Measurements from ENCODE around the gene DUSP28. TPM values are rescaled to one million over a fixed set of nuclear protein-coding genes. Genes with fewer than 3 reads are reported as not detected.

DUSP28 gene
- total and polyA plus RNA-seq, 2 of the 13 experiments (the other 11 are each of a cell fraction or from before 2014, with no cell fraction given), result 5.2 to 8.6 TPM

DNA sequence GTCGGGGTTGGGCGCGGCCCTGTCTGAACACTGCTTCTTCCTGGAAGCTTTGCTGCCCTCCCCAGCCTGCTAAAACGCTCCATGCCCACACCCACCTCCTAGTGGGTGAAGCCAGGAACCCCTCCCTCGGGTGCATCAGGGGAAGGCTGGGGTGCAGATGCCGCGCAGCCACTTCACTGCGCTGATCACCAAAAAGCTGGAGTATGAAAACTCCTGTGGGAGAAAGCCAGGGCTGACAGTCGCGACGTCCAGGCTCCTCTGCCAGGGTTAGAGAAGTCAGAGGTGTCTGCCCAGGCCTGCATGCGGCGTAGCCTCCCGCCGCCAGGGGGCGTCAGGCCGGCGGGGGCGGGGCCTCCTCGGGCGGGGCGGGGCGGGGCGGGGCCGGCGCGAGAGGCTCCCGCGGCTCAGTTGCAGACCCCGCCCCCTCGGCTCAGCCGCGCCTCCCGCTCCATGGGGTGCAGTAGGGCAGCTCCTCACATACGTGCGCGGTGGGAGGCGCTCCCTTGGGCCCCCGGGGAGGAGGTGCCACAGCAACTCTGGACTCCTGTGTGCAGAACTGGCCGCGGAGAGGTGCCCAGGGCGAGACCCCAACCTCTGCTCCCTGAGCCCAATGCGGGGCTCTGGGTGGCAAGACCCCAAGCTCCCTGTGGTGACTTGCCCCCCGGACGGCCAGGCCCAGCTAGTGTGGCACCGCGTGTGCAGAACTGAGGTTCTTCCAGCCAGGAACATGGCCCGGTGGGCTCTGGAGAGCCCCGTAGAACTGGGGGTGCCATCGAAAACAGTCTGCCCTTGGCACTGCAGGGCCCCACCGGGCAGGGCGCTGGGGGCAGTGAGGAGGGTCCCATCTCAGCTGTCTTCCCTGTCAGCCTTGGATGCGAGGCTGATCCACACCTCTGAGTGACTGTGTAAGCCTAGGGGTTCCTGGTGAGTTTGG is 6.3 kb downstream of the DUSP28 start (continued):
- TF ChIP-seq, protein P1, sequence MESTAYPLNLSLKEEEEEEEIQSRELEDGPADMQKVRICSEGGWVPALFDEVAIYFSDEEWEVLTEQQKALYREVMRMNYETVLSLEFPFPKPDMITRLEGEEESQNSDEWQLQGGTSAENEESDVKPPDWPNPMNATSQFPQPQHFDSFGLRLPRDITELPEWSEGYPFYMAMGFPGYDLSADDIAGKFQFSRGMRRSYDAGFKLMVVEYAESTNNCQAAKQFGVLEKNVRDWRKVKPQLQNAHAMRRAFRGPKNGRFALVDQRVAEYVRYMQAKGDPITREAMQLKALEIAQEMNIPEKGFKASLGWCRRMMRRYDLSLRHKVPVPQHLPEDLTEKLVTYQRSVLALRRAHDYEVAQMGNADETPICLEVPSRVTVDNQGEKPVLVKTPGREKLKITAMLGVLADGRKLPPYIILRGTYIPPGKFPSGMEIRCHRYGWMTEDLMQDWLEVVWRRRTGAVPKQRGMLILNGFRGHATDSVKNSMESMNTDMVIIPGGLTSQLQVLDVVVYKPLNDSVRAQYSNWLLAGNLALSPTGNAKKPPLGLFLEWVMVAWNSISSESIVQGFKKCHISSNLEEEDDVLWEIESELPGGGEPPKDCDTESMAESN (CRISPR knock-in tag; conservative IDR thresholded peaks at IDR 0.05), result 0 out of 2 replicates have a peak, but pooled peaks have one; percentile 51
- TF ChIP-seq HOXA5 (CRISPR knock-in tag; IDR thresholded peaks at IDR 0.05) (peak; percentile 60; the same call in 1 of the 2 replicates), ZNF282 (IDR thresholded peaks at IDR 0.05; ENCODE audit: partially characterized antibody) (no peak), ZNF550 (CRISPR knock-in tag; IDR thresholded peaks at IDR 0.05; ENCODE audit: borderline replicate concordance) (no peak), TSC22D2 (CRISPR knock-in tag; IDR thresholded peaks at IDR 0.05; ENCODE audit: borderline replicate concordance) (peak; percentile 70; the same call in 1 of the 2 replicates), ZSCAN29 (CRISPR knock-in tag; conservative IDR thresholded peaks at IDR 0.05) (no peak), HCFC1 (IDR thresholded peaks at IDR 0.05; ENCODE audit: low read depth, low read length) (0 out of 2 replicates have a peak, but pooled peaks have one; percentile 8), ELF4 (CRISPR knock-in tag; IDR thresholded peaks at IDR 0.05; ENCODE audit: borderline replicate concordance) (no peak), MTF2 (CRISPR knock-in tag; IDR thresholded peaks at IDR 0.05; ENCODE audit: borderline replicate concordance) (no peak; the same call in 1 of the 2 replicates), AHR (CRISPR knock-in tag; IDR thresholded peaks at IDR 0.05) (peak; percentile 4), KLF9 (CRISPR knock-in tag; IDR thresholded peaks at IDR 0.05; ENCODE audit: low read depth) (no peak), ZNF446 (CRISPR knock-in tag; IDR thresholded peaks at IDR 0.05) (0 out of 2 replicates have a peak, but pooled peaks have one; percentile 5), DPF2 (CRISPR knock-in tag; IDR thresholded peaks at IDR 0.05; ENCODE audit: borderline replicate concordance, low read depth) (no peak), FIP1L1 (IDR thresholded peaks at IDR 0.05; ENCODE audit: borderline replicate concordance, insufficient read depth, low read depth, low read length) (no peak), GFI1 (CRISPR knock-in tag; IDR thresholded peaks at IDR 0.05; ENCODE audit: borderline replicate concordance) (0 out of 2 replicates have a peak, but pooled peaks have one; percentile 0)
- TF ChIP-seq, protein P2, sequence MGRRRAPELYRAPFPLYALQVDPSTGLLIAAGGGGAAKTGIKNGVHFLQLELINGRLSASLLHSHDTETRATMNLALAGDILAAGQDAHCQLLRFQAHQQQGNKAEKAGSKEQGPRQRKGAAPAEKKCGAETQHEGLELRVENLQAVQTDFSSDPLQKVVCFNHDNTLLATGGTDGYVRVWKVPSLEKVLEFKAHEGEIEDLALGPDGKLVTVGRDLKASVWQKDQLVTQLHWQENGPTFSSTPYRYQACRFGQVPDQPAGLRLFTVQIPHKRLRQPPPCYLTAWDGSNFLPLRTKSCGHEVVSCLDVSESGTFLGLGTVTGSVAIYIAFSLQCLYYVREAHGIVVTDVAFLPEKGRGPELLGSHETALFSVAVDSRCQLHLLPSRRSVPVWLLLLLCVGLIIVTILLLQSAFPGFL (CRISPR knock-in tag; IDR thresholded peaks at IDR 0.05), result no peak
- TF ChIP-seq, protein P3, sequence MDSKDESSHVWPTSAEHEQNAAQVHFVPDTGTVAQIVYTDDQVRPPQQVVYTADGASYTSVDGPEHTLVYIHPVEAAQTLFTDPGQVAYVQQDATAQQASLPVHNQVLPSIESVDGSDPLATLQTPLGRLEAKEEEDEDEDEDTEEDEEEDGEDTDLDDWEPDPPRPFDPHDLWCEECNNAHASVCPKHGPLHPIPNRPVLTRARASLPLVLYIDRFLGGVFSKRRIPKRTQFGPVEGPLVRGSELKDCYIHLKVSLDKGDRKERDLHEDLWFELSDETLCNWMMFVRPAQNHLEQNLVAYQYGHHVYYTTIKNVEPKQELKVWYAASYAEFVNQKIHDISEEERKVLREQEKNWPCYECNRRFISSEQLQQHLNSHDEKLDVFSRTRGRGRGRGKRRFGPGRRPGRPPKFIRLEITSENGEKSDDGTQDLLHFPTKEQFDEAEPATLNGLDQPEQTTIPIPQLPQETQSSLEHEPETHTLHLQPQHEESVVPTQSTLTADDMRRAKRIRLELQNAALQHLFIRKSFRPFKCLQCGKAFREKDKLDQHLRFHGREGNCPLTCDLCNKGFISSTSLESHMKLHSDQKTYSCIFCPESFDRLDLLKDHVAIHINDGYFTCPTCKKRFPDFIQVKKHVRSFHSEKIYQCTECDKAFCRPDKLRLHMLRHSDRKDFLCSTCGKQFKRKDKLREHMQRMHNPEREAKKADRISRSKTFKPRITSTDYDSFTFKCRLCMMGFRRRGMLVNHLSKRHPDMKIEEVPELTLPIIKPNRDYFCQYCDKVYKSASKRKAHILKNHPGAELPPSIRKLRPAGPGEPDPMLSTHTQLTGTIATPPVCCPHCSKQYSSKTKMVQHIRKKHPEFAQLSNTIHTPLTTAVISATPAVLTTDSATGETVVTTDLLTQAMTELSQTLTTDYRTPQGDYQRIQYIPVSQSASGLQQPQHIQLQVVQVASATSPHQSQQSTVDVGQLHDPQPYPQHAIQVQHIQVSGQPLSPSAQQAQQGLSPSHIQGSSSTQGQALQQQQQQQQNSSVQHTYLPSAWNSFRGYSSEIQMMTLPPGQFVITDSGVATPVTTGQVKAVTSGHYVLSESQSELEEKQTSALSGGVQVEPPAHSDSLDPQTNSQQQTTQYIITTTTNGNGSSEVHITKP (CRISPR knock-in tag; IDR thresholded peaks at IDR 0.05; ENCODE audit: low read depth), result peak; percentile 33; the same call in 1 of the 2 replicates
- TF ChIP-seq, protein P4, sequence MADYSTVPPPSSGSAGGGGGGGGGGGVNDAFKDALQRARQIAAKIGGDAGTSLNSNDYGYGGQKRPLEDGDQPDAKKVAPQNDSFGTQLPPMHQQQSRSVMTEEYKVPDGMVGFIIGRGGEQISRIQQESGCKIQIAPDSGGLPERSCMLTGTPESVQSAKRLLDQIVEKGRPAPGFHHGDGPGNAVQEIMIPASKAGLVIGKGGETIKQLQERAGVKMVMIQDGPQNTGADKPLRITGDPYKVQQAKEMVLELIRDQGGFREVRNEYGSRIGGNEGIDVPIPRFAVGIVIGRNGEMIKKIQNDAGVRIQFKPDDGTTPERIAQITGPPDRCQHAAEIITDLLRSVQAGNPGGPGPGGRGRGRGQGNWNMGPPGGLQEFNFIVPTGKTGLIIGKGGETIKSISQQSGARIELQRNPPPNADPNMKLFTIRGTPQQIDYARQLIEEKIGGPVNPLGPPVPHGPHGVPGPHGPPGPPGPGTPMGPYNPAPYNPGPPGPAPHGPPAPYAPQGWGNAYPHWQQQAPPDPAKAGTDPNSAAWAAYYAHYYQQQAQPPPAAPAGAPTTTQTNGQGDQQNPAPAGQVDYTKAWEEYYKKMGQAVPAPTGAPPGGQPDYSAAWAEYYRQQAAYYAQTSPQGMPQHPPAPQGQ (CRISPR knock-in tag; IDR thresholded peaks at IDR 0.05; ENCODE audit: borderline replicate concordance), result no peak
